Stimulated activated CD4-positive, alpha-beta T cell treated with anti-CD3 and anti-CD28 coated beads, Interleukin-4, amount 100 ng/mL, for 48 hours (primary cell): ENCODE results near the gene CFHR1.
"Not testable (repeated sequence)": the region's sequence is repeated elsewhere in the genome, so short reads cannot be mapped to it uniquely, and the experiment has no call there.

Experiments
- DNase-seq, 2 donors: peaks; one replicate each; pipeline ENCODE4 v3.0.0-alpha.2; 2020; ENCODE audit warnings: low read depth in 2 of 2

Gene CFHR1

DNA sequence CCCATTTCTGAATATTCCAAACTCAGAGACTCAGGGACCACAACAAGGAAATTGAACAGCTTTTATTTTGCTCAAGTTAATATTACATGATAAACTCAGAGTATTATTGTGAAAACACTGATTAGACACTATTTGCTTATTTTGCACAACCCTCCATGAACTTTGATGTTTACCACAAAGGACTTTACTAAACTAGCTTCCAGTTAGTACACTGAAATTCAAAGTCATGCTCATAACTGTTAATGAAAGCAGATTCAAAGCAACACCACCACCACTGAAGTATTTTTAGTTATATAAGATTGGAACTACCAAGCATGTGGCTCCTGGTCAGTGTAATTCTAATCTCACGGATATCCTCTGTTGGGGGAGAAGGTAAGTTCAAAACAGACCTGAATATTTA, at the start of gene CFHR1:
CFHR1 (plus strand) TSS at position 201 of the 400 bp plus-strand sequence; CDS start at position 315, 114 bp downstream.
- DNase-seq = not testable (repeated sequence)

DNA sequence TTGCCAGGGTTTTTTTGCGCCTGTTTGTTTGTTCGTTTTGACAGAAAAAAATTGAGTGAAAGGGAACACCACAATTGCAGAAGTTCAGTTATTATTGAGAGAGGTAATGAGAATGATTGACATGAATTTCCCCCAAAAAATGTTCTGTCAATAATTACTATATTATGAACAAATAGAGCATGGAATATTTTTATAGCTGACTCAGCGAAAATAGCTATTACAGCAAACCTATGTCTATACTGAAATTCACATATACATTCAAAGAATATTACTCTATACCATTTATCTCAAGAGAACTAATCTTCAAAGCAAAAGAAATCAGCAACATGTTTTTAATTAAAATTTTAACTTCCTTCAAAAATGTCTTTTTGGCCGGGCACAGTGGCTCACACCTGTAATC, 49.7 kb upstream of the CFHR1 start:
- not testable (repeated sequence) for DNase-seq

DNA sequence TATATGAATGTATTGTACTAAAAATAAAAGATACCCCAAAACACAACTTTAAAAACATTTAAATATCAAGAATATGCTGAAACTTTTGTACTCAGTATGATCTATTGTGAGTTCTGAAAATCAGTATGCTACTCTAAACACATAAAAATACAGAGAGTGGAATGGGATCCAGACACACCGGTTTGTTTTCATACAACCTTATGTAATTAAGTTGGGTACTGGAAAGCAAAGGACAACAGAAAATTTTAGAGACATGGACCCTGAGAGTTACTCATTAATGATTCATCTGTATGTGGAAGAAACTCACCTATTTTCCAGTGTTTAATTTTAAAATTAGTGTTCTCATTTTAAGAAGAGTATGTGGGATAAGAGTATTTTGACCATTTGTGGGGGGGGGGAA, 45.8 kb upstream of the CFHR1 start:
- no peak for DNase-seq

DNA sequence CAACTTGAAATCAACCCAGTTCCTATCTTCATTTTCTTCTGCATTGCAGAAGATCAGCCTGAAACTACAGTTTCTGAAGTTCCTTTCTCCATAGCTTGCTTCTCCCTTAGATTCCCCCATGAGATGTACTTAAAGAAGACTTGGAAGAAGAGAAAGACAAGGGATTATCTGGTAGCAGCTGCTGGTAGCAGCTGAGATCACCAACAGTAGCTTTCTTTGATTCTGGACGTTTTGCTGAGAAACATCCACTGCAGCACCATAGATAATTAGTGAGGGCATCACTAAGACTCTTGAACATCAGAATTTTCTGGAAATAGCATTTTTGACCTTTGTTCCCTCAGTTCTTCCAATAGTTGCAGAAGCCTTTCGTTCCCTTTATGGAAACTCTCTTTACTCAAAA, 45.4 kb upstream of the CFHR1 start:
- DNase-seq = no peak

DNA sequence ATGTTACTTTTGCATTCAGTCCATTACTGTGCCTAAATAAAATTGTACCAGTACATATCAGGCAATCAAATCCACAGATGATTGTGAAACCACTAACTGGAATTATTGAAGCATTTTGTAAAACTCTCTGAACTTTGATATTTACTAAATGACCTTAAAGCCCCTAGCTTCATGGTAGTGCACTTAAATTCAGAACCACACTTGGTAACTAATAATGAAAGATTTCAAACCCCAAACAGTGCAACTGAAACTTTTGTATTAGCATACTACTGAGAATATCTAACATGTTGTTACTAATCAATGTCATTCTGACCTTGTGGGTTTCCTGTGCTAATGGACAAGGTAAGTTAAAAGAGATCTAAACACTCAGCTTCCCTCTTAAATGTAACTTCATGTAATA, 44.9 kb upstream of the CFHR1 start, which contains the start of gene CFHR3:
CFHR3 (plus strand) TSS at position 238 of the 400 bp plus-strand sequence; CDS start at position 285, 47 bp downstream.
- no peak for DNase-seq

DNA sequence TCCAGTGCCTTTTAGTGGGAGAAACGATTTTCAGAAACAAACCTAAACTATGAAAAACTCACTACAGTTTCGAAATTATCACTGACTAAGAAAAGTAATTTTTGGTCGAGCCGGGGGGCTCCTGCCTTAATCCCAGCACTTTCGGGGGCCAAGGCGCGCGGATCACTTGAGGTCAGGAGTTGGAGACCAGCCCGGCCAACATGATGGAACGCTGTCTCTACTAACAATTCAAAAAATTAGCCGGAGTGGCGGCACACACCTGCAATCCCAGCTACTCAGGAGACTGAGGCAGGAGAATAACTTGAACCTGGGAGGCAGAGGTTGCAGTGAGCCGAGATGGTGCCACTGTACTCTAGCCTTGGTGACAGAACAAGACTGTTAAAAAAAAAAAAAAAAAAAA, 41.9 kb upstream of the CFHR1 start:
- no peak for DNase-seq

DNA sequence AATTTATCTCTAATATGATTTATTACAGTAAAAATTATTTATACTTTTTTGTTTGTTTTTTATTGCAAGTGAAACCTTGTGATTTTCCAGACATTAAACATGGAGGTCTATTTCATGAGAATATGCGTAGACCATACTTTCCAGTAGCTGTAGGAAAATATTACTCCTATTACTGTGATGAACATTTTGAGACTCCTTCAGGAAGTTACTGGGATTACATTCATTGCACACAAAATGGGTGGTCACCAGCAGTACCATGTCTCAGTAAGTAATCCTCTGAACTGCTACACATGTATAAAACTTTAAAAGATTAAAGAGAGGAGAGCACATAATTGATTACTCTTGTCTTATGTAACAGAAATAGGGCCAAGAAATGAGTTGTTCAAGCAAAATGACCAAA, 40.4 kb upstream of the CFHR1 start:
- no peak for DNase-seq

DNA sequence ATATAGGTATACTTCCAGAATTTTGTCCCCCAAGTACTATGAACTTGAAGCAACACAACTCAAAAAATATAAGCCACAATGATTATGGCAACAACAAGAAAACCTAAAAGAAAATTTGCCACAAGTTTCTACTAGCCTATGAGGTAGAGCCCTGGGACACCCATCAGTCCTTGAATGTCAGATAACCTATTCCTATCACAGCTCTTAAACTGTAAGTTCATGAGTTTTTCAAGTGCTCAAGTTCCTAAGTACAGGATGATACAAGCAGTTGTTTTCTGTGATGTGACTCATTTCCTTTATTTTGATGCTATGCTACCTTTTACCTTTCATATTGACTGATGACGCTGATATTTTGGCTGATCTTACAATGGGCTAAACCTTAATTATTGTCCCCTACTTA, 28.3 kb upstream of the CFHR1 start:
- not testable (repeated sequence) for DNase-seq

DNA sequence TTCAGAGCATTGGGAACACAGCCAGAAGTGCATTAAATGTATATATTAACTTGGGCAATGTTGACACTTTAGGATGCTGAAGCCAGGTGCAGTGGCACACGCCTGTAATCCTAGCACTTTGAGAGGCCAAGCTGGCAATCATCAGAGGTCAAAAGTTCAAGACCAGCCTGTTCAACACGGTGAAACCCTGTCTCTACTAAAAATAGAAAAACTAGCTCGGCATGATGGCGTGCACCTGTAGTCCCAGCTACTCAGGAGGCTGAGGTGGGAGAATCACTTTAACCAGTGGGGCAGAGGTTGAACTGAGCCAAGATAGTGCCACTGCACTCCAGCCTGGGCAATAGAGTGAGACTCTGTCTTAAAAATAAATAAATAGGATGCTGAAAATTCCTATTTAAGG, 25.4 kb upstream of the CFHR1 start:
- not testable (repeated sequence) for DNase-seq

DNA sequence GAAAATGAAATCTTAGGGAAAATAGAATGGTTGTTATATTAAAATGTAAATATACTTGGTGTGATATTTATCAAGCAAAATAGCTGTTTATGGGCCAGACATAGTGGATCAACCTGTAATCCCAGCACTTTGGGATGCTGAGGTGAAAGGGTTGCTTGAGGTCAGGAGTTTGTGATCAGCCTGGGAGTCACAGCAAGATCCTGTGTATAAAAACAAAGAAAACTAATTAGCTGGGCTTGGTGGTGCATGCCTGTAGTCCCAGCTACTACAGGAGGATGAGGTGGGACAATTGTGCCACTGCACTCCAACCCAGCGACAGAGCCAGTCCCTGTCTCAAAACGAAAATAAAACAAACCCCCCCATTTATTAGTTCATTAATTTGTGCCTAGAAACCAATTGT, 21.6 kb upstream of the CFHR1 start:
- no peak for DNase-seq

DNA sequence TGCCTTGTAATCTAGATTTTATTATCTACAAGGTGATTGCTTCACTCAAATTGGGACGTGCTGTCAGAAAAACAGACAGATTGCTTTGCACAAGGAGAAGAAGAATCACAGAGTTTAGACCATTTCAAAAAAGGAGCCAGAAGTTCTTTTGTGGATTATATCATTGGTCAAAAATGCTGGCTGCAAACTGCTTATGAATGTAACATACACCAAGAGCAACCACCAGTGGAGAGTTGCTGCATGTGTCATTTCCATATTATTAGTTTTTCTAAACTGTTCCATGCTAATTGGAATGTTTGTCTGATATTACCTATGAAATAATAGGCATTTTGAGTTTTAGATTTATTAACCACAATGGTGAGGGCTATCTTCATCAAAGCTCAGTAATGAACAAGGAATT, 17.6 kb upstream of the CFHR1 start:
- not testable (repeated sequence) for DNase-seq

DNA sequence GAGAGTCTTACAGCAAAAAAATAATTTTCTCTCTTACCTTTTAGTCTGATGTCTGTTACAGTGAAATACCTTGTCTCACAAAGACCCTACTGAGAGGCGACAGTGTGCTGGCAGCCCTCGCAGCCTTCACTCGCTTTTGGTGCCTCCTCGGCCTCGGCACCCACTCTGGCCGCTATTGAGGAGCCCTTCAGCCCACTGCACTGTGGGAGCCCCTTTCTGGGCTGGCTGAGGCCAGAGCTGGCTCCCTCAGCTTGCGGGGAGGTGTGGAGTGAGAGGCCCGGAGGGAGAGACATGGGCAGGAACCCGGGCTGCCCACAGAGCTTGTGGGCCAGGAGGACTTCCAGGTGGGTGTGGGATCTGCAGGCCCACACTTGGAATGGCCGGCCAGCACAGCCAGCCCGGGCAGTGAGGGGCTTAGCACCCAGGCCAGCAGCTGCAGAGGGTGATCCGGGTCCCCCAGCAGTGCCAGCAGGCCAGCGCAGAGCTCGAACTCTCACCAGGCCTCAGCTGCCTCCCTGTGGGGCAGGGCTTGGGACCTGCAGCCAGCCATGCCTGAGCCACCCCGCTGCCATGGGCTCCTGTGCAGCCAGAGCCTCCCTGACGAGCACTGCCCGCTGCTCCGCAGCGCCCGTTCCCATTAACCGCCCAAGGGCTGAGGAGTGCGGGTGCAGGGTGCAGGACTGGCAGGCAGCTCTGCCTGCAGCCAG, 10.8 kb upstream of the CFHR1 start:
- no peak for DNase-seq

DNA sequence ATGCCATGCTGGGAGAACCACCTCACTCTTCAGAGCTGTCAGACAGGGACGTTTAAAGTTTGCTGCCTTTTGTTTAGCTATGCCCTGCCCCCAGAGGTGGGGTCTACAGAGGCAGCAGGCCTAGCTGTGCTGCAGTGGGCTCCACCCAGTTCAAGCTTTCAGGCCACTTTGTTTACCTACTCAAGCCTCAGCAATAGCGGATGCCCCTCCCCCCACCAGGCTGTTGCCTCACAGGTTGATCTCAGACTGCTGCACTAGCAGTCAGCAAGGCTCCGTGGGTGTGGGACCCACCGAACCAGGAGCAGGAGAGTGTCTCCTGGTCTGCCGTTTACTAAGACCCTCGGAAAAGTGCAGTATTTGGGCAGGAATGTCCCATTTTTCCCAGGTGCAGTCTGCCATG, 2.1 kb upstream of the CFHR1 start:
- DNase-seq = not testable (repeated sequence)

DNA sequence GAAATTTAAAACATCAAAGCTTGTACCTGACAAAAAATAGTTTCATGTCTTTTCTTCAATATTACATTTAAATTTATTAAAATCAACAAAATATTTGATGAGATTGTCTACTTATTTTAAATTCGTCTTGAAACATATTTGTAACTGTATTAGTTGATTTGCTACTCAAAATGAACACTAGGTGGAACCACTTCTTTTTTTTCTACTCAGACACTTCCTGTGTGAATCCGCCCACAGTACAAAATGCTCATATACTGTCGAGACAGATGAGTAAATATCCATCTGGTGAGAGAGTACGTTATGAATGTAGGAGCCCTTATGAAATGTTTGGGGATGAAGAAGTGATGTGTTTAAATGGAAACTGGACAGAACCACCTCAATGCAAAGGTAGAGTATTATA, 8.3 kb downstream of the CFHR1 start:
- DNase-seq = not testable (repeated sequence)

DNA sequence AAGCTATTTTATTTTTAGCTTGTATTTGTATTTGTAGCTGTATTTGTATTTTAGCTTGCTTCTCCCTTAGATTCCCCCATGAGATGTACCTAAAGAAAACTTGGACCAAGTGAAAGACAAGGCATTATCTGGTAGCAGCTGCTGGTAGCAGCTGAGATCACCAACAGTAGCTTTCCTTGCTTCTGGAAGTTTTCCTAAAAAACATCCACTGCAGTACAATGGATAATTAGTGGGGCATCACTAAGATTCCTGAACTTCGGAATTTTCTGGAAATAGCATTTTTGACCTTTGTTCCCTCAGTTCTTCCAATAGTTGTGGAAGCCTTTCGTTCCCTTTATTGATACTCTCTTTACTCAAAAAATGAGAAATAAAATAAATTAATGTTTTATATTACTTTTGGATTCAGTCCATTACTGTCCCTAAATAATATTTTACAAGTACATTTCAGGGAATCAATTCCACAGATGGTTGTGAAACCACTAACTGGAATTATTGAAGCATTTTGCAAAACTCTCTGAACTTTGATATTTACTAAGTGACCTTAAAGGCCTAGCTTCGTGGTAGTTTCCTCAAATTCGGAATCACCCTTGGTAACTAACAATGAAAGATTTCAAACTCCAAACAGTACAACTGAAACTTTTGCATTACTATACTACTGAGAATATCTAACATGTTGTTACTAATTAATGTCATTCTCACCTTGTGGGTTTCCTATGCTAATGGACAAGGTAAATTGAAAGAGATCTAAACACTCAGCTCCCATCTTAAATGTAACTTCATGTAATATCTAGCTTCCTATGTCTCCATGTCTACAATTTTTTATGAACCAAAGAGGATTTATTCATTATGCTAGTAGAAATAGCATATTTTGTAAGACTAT, 30.3 kb downstream of the CFHR1 start:
- DNase-seq = not testable (repeated sequence)

DNA sequence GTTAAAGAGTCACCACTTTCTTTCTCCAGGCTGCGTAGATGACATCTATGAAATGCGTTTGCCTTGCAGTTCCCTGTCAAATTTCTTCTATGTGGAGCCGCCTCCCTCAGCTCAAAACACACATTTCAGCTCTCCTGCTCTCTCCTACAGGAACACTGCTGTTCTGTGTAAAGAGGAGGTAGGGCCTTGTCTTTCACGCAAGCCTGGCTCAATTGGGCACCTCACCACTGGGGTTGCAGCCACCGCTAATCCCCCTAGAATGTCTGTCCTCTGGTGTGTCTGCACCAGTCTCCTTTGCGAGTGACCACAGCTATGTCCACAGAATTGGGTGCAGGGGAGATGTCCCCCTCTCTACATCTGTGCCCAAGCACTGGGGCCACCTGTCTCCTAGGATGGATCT, 36.5 kb downstream of the CFHR1 start:
- DNase-seq = no peak

DNA sequence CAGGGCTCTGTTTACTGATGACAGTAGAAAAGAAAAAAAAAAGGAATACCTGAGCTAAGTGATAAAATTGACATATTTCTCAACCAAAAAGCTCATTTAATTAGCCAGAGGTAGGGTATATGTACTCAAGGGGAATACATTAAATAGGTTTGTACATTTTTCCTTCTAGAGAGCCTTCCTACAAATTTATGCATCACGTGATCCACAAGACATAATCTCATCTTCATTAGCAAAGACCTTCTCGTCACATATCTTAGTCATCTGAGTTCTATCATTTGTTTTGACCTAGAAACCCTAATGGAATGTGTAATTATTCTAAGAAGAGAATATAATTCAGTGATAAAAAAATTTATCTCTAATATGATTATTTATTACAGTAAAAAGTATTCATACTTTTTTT, 37.7 kb downstream of the CFHR1 start:
- no peak for DNase-seq

DNA sequence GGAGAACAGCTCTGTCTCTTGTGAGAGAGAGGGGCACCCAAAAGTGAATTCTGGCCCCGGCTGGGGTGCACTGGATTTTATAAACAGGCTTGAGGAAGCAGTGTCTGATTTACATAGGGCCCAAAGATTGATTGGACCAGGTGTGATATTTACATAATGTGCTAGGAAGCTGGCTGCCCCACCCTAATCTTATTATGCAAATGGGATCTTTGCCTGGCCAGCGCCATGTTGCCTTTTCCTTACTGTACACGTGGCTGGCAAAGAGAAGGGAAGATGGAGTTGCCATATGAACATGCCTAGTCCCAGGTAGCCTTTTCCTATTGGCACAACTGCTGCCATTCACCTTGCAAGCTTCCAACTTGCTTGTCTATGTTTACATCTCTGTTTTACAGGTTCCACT, 39.3 kb downstream of the CFHR1 start:
- no peak for DNase-seq

DNA sequence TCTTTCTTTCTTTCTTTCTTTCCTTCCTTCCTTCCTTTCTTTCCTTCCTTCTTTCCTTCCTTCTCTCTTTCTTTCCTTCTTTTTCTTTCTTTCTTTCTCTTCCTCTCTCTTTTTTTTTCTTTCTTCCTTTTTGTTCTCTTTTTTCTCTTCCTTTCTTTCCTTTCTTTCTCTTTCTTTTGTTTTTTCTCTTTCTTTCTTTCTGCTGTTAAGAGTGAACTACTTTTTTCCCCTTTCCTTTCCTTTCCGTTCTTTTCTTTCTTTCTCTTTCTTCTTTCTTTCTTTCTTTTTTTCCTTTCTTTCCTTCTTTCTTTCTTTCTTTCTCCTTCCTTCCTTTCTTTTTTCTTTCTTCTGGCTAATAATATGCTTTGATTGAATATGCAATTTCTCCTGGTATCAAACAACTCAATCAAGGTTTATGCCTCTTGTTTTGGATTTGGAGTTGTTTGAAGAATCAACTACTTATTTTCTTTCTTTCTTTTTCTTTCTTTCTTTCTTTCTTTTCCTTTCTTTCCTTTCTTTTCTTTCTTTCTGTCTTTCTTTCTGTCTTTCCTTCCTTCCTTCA, 40.9 kb downstream of the CFHR1 start:
- DNase-seq = no peak

DNA sequence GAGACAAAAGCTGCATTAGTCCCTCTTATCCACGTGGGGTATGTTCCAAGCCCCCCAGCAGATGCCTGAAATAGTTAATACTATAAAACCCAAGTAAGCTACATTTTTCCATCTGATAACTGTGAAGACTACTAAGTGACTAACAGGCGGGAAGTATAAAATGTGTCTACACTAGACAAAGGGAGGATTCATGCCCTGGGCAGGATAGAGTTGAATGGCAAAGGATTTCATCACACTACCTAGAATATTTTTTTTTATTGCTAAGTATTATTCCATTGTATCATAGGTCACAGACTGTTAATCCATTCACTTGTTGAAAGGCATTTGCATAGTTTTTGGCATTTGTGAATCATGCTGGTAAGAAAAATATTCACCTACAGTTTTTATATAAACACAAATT, 41.9 kb downstream of the CFHR1 start:
- no peak for DNase-seq

DNA sequence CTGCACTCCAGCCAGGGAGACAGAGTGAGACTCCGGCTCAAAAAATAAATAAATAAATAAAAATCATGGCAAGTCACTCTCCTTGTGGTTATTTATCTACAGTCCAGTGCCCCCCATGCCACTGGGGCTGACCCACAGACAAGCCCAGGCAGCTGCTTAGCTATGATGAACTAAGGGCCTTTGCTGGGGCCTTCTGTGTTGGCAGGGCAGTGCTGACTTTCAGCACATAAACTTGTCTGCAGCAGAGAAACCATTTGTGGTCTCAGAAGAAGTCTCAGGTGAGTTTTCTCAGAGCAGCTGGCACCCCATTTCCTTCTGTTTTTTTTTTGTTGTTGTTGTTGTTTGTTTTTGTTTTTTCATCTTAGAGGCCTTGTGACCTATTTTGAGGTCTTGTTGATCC, 47.4 kb downstream of the CFHR1 start:
- no peak for DNase-seq

DNA sequence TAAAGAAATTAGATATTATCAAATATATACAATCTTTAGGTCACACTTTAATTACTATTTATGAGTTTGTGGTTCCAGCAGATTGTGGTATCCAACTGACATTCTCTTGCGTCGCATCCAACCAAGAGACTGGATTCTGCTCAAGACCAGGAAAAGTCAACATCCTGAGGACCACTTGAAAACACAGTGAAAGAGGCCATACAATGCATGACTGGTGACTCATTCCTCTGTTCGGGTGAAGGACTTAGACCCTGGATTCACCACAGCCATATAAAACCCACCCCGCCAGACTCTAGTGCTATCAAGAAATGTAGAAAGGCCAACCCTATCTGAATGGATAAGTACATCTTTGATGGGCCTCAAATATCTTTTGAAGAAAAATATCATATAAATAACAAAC, 53.9 kb downstream of the CFHR1 start:
- no peak for DNase-seq

DNA sequence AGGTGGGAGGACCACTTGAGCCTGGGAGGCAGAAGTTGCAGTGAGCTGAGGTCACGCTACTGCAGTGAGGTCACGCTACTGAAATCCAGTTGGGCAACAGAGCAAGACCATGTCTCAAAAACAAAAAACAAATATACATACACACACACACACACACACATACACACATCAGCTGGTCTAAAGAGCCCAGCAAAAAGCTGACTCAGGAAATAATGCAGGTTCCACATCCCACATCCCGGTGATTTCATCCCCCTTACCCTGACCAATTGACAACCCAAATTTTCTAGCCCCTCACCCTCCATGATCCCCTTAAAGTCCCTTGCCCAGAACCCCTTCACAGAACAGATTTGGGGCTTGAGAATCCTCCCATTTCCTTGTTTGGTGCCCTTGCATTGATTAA, 56.4 kb downstream of the CFHR1 start:
- no peak for DNase-seq
